Activated T-helper 1 cell treated with anti-CD3 and anti-CD28 coated beads, Interleukin-12 subunit alpha, Interleukin-12 subunit beta, Interleukin-2, Interleukin-4 antibody, amounts not matched to agents 30 ng/mL and 10 ng/mL and 1 ng/mL, durations not matched to agents 14 hours and 24 hours and 36 hours (primary cell): ENCODE results near the gene AKT3. TPM values are rescaled to one million over a fixed set of nuclear protein-coding genes. Genes with fewer than 3 reads are reported as not detected.

Experiments
- DNase-seq: peaks from one replicate; pipeline ENCODE4 v3.0.0; 2021; ENCODE audit warnings: low spot score
- H3K27ac Mint-ChIP-seq: one replicate; pipeline ENCODE4 v1.8.0; 2021; ENCODE audit warnings: mild to moderate bottlenecking, mixed read lengths
- H3K27me3 Mint-ChIP-seq: one replicate; pipeline ENCODE4 v1.8.0; 2022; ENCODE audit warnings: mild to moderate bottlenecking, moderate library complexity, mixed read lengths; ENCODE audit not compliant: insufficient read depth
- H3K36me3 Mint-ChIP-seq: one replicate; pipeline ENCODE4 v1.8.0; 2021; ENCODE audit warnings: low read depth, mixed read lengths
- H3K4me1 Mint-ChIP-seq: one replicate; pipeline ENCODE4 v1.8.0; 2021; ENCODE audit warnings: low read depth, mixed read lengths
- H3K4me3 Mint-ChIP-seq: one replicate; pipeline ENCODE4 v1.8.0; 2021; ENCODE audit warnings: mild to moderate bottlenecking, moderate library complexity, mixed read lengths
- H3K9me3 Mint-ChIP-seq: one replicate; pipeline ENCODE4 v1.8.0; 2021; ENCODE audit warnings: mixed read lengths
- intact Hi-C: fragments of 100-400 bp; cut with micrococcal nuclease; formaldehyde crosslinking; loops from one replicate; pipeline ENCODE4 v1.15.1; 2024
- total RNA-seq: library from RNA; stranded (reverse); gene quantifications from 2 replicates; pipeline ENCODE4 v1.2.3, GENCODE V29; 2022

The AKT3 gene
- total RNA-seq, 1 donor from 2014 or later = 40.1 TPM

- no peak overlapping the region for H3K4me3 Mint-ChIP-seq
Measured at GRCh38 chr1:243542739-243543415, 307.2 kb downstream of the AKT3 start.

GRCh38 chr1:243539636-243540035, 310.4 kb downstream of the AKT3 start:
- Mint-ChIP-seq H3K9me3 (no peaks in the 10 kb centered on the region), H3K4me3 (no peak overlapping the region), H3K27me3 (peaks cover 2% of the 10 kb centered on the region), H3K36me3 (peaks cover 2% of the 10 kb centered on the region), H3K4me1 (no peaks in the 10 kb centered on the region), H3K27ac (no peak overlapping the region)
- DNase-seq = no peak
- intact Hi-C loops = no loop called here

More at GRCh38 chr1:243542739-243543415, 307.2 kb downstream of the AKT3 start:
- Mint-ChIP-seq H3K9me3 (no peaks in the 10 kb centered on the region), H3K27ac (no peak overlapping the region), H3K4me1 (no peaks in the 10 kb centered on the region), H3K27me3 (no peaks in the 10 kb centered on the region), H3K36me3 (no peaks in the 10 kb centered on the region)
- DNase-seq = no peak
- intact Hi-C loops = no loop called here

GRCh38 chr1:243535014-243535413, 315.0 kb downstream of the AKT3 start:
- Mint-ChIP-seq H3K9me3 (no peaks in the 10 kb centered on the region), H3K36me3 (peaks cover 2% of the 10 kb centered on the region), H3K27me3 (peaks cover 2% of the 10 kb centered on the region), H3K4me1 (no peaks in the 10 kb centered on the region), H3K4me3 (no peak overlapping the region), H3K27ac (no peak overlapping the region)
- DNase-seq = no peak
- intact Hi-C loops = no loop called here

GRCh38 chr1:243529512-243529911, 320.5 kb downstream of the AKT3 start:
- Mint-ChIP-seq H3K4me3 (no peak overlapping the region), H3K36me3 (peaks cover under 1% of the 10 kb centered on the region), H3K27me3 (no peaks in the 10 kb centered on the region), H3K9me3 (no peaks in the 10 kb centered on the region), H3K4me1 (no peaks in the 10 kb centered on the region), H3K27ac (no peak overlapping the region)
- no peak for DNase-seq
- intact Hi-C loops = loop anchor here (5.0 kb wide), 1 partner anchor 68 kb away; no protein-coding TSS in a partner anchor

GRCh38 chr1:243528459-243529121, 321.5 kb downstream of the AKT3 start:
- H3K9me3 Mint-ChIP-seq = no peaks in the 10 kb centered on the region
- intact Hi-C loops = loop anchor here (5.0 kb wide), 1 partner anchor 69 kb away; no protein-coding TSS in a partner anchor

GRCh38 chr1:243526180-243526579, 323.9 kb downstream of the AKT3 start:
- no peaks in the 10 kb centered on the region for H3K9me3 Mint-ChIP-seq
- no peaks in the 10 kb centered on the region for H3K4me1 Mint-ChIP-seq
- H3K27ac Mint-ChIP-seq = no peak overlapping the region
- no peak for DNase-seq
- intact Hi-C loops = loop anchor here (5.0 kb wide), 1 partner anchor 71 kb away; no protein-coding TSS in a partner anchor
- no peak overlapping the region for H3K4me3 Mint-ChIP-seq
- no peaks in the 10 kb centered on the region for H3K27me3 Mint-ChIP-seq
- H3K36me3 Mint-ChIP-seq = peaks cover 2% of the 10 kb centered on the region

More at GRCh38 chr1:243528459-243529121, 321.5 kb downstream of the AKT3 start:
- Mint-ChIP-seq H3K4me3 (no peak overlapping the region), H3K27ac (no peak overlapping the region), H3K27me3 (no peaks in the 10 kb centered on the region), H3K4me1 (no peaks in the 10 kb centered on the region), H3K36me3 (peaks cover 2% of the 10 kb centered on the region)
- DNase-seq = no peak

GRCh38 chr1:243525085-243525487, 325.0 kb downstream of the AKT3 start:
- no peak for DNase-seq
- H3K4me3 Mint-ChIP-seq = no peak overlapping the region
- peaks cover 2% of the 10 kb centered on the region for H3K36me3 Mint-ChIP-seq
- no peaks in the 10 kb centered on the region for H3K4me1 Mint-ChIP-seq
- H3K27me3 Mint-ChIP-seq = no peaks in the 10 kb centered on the region
- no peaks in the 10 kb centered on the region for H3K9me3 Mint-ChIP-seq
- no peak overlapping the region for H3K27ac Mint-ChIP-seq
- intact Hi-C loops = loop anchor here (5.0 kb wide), 1 partner anchor 72 kb away; no protein-coding TSS in a partner anchor

- no peaks in the 10 kb centered on the region for H3K27me3 Mint-ChIP-seq
- intact Hi-C loops = no loop called here
- H3K27ac Mint-ChIP-seq = no peak overlapping the region
- H3K4me1 Mint-ChIP-seq = no peaks in the 10 kb centered on the region
- no peak for DNase-seq
- no peak overlapping the region for H3K4me3 Mint-ChIP-seq
- peaks cover 3% of the 10 kb centered on the region for H3K36me3 Mint-ChIP-seq
- no peaks in the 10 kb centered on the region for H3K9me3 Mint-ChIP-seq
Measured at GRCh38 chr1:243523766-243524165, 326.3 kb downstream of the AKT3 start.

GRCh38 chr1:243520831-243521230, 329.2 kb downstream of the AKT3 start:
- Mint-ChIP-seq H3K27ac (no peak overlapping the region), H3K36me3 (peaks cover 6% of the 10 kb centered on the region), H3K9me3 (peaks cover 8% of the 10 kb centered on the region), H3K4me1 (no peaks in the 10 kb centered on the region), H3K4me3 (no peak overlapping the region), H3K27me3 (no peaks in the 10 kb centered on the region)
- intact Hi-C loops = no loop called here
- no peak for DNase-seq

- Mint-ChIP-seq H3K27ac (no peak overlapping the region), H3K9me3 (peaks cover 8% of the 10 kb centered on the region), H3K27me3 (no peaks in the 10 kb centered on the region), H3K4me1 (peaks cover 5% of the 10 kb centered on the region), H3K36me3 (peaks cover 9% of the 10 kb centered on the region), H3K4me3 (no peak overlapping the region)
- intact Hi-C loops = no loop called here
- DNase-seq = no peak
Measured at GRCh38 chr1:243514927-243515326, 335.1 kb downstream of the AKT3 start.

GRCh38 chr1:243513726-243514491, 336.1 kb downstream of the AKT3 start:
- intact Hi-C loops = no loop called here
- Mint-ChIP-seq H3K36me3 (peaks cover 9% of the 10 kb centered on the region), H3K4me3 (no peak overlapping the region), H3K9me3 (peaks cover 8% of the 10 kb centered on the region), H3K27me3 (peaks cover 1% of the 10 kb centered on the region), H3K4me1 (peaks cover 5% of the 10 kb centered on the region), H3K27ac (no peak overlapping the region)
- no peak for DNase-seq

- Mint-ChIP-seq H3K27ac (no peak overlapping the region), H3K4me3 (no peak overlapping the region), H3K4me1 (peaks cover 5% of the 10 kb centered on the region), H3K36me3 (peaks cover 5% of the 10 kb centered on the region), H3K27me3 (peaks cover 1% of the 10 kb centered on the region), H3K9me3 (no peaks in the 10 kb centered on the region)
- no peak for DNase-seq
- intact Hi-C loops = no loop called here
Measured at GRCh38 chr1:243510928-243511327, 339.1 kb downstream of the AKT3 start.

- H3K4me3 Mint-ChIP-seq = no peak overlapping the region
- intact Hi-C loops = no loop called here
- DNase-seq = no peak
- no peaks in the 10 kb centered on the region for H3K4me1 Mint-ChIP-seq
- H3K36me3 Mint-ChIP-seq = peaks cover 5% of the 10 kb centered on the region
- H3K27me3 Mint-ChIP-seq = peaks cover 1% of the 10 kb centered on the region
- no peak overlapping the region for H3K27ac Mint-ChIP-seq
- H3K9me3 Mint-ChIP-seq = no peaks in the 10 kb centered on the region
Measured at GRCh38 chr1:243508943-243509342, 341.1 kb downstream of the AKT3 start.
